ENCODE results near the gene AGBL1. TPM values are rescaled to one million over a fixed set of nuclear protein-coding genes. Genes with fewer than 3 reads are reported as not detected.
A peak's percentile ranks its signal among the peaks of the same experiment; 100 is the strongest.

Gene AGBL1
- polyA plus RNA-seq, 1 experiment: not detected

- ChIA-PET POLR2A (no interaction called here), CTCF (no interaction called here)
- Histone ChIP-seq H3K27me3 (ENCODE audit: control insufficient read depth, insufficient read depth, low read length) (no peaks in the 10 kb centered on the region), H3K36me3 (ENCODE audit: control insufficient read depth, insufficient read depth, low read length) (no peaks in the 10 kb centered on the region), H3K4me3 (ENCODE audit: low read depth, low read length) (no peak overlapping the region)
- no peak for TF ChIP-seq CTCF (IDR thresholded peaks at IDR 0.05; ENCODE audit: insufficient read depth, low read depth, low read length)
- no peak for DNase-seq (ENCODE audit: low read depth)
These were observed 833.0 kb downstream of the AGBL1 start for GRCh38 chr15:86912661-86913060.

- Histone ChIP-seq H3K36me3 (ENCODE audit: control insufficient read depth, insufficient read depth, low read length) (no peaks in the 10 kb centered on the region), H3K4me3 (ENCODE audit: low read depth, low read length) (no peak overlapping the region), H3K27me3 (ENCODE audit: control insufficient read depth, insufficient read depth, low read length) (no peaks in the 10 kb centered on the region)
- CTCF ChIA-PET: interaction anchor here (0.7 to 1.5 kb wide), 2 partner anchors 1329 to 1332 kb away, joined by 4 to 6 read pairs; no protein-coding TSS in a partner anchor
- DNase-seq (ENCODE audit: low read depth): no peak
- POLR2A ChIA-PET: no interaction called here
- peak; percentile 46 for TF ChIP-seq CTCF (IDR thresholded peaks at IDR 0.05; ENCODE audit: insufficient read depth, low read depth, low read length)
These were observed 836.2 kb downstream of the AGBL1 start for GRCh38 chr15:86915811-86916331.

GRCh38 chr15:86916671-86917360, 837.1 kb downstream of the AGBL1 start:
- no peak overlapping the region for H3K4me3 ChIP-seq (ENCODE audit: low read depth, low read length)
- CTCF ChIA-PET: interaction anchor here (0.7 to 1.5 kb wide), 2 partner anchors 1331 to 1531 kb away, joined by 3 to 4 read pairs; no protein-coding TSS in a partner anchor
- no peaks in the 10 kb centered on the region for H3K27me3 ChIP-seq (ENCODE audit: control insufficient read depth, insufficient read depth, low read length)
- POLR2A ChIA-PET: no interaction called here
- TF ChIP-seq CTCF (IDR thresholded peaks at IDR 0.05; ENCODE audit: insufficient read depth, low read depth, low read length): no peak
- no peaks in the 10 kb centered on the region for H3K36me3 ChIP-seq (ENCODE audit: control insufficient read depth, insufficient read depth, low read length)
- no peak for DNase-seq (ENCODE audit: low read depth)

- Histone ChIP-seq H3K4me3 (ENCODE audit: low read depth, low read length) (no peak overlapping the region), H3K27me3 (ENCODE audit: control insufficient read depth, insufficient read depth, low read length) (no peaks in the 10 kb centered on the region), H3K36me3 (ENCODE audit: control insufficient read depth, insufficient read depth, low read length) (no peaks in the 10 kb centered on the region)
- ChIA-PET CTCF (interaction anchor here (1.5 kb wide), 1 partner anchor 1531 kb away, joined by 3 read pairs; no protein-coding TSS in a partner anchor), POLR2A (no interaction called here)
- no peak for DNase-seq (ENCODE audit: low read depth)
- TF ChIP-seq CTCF (IDR thresholded peaks at IDR 0.05; ENCODE audit: insufficient read depth, low read depth, low read length): no peak
These were observed 837.6 kb downstream of the AGBL1 start for GRCh38 chr15:86917361-86917671.

- Histone ChIP-seq H3K36me3 (ENCODE audit: control insufficient read depth, insufficient read depth, low read length) (no peaks in the 10 kb centered on the region), H3K4me3 (ENCODE audit: low read depth, low read length) (no peak overlapping the region), H3K27me3 (ENCODE audit: control insufficient read depth, insufficient read depth, low read length) (no peaks in the 10 kb centered on the region)
- no peak for DNase-seq (ENCODE audit: low read depth)
- ChIA-PET CTCF (no interaction called here), POLR2A (no interaction called here)
- TF ChIP-seq CTCF (IDR thresholded peaks at IDR 0.05; ENCODE audit: insufficient read depth, low read depth, low read length): no peak
These were observed 839.9 kb downstream of the AGBL1 start for GRCh38 chr15:86919581-86919980.

Measured in BJ (cell line).